WI38 (cell line): ENCODE results near the gene OPALIN.

Experiments
- H3K4me3 ChIP-seq: 2 replicates; pipeline ENCODE4 v1.5.1; 2011; ENCODE audit warnings: low read depth, mild to moderate bottlenecking, control low read depth, low read length
- TF ChIP-seq, protein P1 (sequence below): IDR thresholded peaks from 2 replicates; pipeline ENCODE4 v1.5.1; 2012; ENCODE audit warnings: low read depth, mild to moderate bottlenecking, control low read depth, low read length

OPALIN gene

GRCh38 chr10:96346295-96346694, 12.5 kb downstream of the OPALIN start:
- TF ChIP-seq, protein P1, sequence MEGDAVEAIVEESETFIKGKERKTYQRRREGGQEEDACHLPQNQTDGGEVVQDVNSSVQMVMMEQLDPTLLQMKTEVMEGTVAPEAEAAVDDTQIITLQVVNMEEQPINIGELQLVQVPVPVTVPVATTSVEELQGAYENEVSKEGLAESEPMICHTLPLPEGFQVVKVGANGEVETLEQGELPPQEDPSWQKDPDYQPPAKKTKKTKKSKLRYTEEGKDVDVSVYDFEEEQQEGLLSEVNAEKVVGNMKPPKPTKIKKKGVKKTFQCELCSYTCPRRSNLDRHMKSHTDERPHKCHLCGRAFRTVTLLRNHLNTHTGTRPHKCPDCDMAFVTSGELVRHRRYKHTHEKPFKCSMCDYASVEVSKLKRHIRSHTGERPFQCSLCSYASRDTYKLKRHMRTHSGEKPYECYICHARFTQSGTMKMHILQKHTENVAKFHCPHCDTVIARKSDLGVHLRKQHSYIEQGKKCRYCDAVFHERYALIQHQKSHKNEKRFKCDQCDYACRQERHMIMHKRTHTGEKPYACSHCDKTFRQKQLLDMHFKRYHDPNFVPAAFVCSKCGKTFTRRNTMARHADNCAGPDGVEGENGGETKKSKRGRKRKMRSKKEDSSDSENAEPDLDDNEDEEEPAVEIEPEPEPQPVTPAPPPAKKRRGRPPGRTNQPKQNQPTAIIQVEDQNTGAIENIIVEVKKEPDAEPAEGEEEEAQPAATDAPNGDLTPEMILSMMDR = no peak
- H3K4me3 ChIP-seq = no peak overlapping the region

GRCh38 chr10:96345222-96345621, 13.6 kb downstream of the OPALIN start:
- TF ChIP-seq, protein P1 = no peak
- H3K4me3 ChIP-seq = no peak overlapping the region

DNA sequence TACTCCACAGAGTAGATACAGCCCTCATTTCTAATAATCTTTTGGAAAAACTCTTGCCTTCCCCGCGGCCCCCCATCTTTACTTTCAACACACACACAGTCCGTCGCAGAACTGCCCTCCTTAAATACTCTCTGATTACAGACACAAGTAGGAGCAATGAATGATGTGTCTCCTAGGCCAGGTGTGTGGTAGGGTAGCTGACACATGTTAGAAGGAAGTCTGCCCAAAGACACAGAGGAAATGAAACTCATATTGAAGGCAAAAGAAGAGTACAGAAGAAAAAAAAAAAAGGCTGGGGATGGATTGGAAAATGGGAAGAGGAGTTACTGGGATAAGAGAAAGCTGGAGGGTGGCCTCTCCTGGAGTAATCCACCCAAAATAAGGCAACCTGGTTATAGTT, 14.6 kb downstream of the OPALIN start:
- TF ChIP-seq, protein P1 = no peak
- H3K4me3 ChIP-seq = no peak overlapping the region

DNA sequence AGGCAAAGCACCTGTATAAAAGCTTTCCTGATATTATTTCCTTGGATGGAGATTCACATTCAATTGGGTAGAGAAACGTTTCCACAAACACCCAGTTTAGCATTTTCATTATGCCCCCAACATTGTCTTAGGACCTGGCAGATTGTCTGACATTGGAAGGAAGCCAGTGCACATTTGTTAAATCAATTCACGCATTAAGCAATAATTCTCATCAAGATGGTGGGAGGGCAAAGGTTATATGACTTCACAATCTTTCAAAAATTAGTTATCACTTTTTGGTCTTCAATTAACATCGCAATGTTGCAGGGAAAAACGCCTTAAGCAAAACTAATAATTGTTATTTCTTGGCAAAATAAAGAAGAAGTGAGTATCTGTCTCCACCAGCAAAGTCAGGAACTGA, 16.4 kb downstream of the OPALIN start:
- H3K4me3 ChIP-seq = no peak overlapping the region
- TF ChIP-seq, protein P1 = no peak

DNA sequence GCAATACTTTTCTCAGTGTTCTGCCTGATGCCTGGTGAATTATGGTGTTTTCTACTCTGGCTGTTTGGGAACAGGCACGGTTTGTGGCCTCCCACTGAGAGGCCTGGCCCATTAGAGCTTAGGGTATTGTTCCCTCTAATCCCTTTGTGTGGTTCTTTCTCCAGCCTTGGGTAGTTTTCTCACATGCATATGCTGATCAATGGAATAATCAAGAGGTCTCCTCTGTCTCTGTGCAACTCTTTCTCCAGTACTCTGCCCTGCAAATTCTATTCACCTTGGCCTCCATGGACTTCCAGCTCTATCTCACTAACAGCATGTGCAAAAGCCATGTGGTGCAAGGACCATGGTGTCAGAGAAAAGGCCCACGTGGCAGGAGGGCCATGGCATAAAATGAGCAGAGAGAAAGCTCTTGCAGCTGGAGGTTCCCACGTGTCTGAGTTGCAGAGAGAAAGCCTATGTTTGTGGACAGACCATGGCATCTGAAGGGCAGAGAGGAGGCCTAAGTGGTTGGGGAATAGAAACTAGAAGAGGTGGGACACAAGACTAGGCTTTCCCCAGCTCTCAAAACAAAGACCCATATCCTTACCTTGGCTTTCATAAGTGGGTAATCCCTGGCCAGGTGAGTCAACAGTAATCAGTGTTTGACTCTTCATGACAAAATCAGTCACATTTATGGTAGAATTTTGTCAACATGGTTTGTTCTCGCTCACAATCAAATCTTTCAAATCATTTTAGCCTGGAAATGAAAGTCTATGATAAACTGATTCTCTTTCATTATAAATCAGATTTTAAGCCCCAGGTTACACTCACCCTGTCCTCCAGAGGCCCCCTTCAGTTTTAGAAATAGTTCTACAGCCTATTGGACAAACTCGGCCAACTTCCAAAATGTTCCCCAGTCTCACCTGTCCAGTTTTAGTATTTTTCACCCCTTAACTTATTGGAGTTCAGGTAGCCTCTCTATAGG, 17.3 kb downstream of the OPALIN start:
- TF ChIP-seq, protein P1 = no peak

GRCh38 chr10:96339956-96340904, 18.6 kb downstream of the OPALIN start:
- no peak overlapping the region for H3K4me3 ChIP-seq
- TF ChIP-seq, protein P1 = peak; percentile 59

More for the DNA sequence above, 17.3 kb downstream of the OPALIN start:
- no peak overlapping the region for H3K4me3 ChIP-seq
